Ovary (tissue), 9 donors: ENCODE results near the gene S100A6. TPM values are rescaled to one million over a fixed set of nuclear protein-coding genes. Genes with fewer than 3 reads are reported as not detected.

Source experiments
- DNase-seq, 5 donors: peaks; one replicate each; pipeline ENCODE4 v3.0.0-alpha.2; 2019 to 2020
- H3K27ac ChIP-seq, 2 donors: fragments of 200-600 bp; one replicate each; pipeline versions ENCODE4 v1.5.1 to v1.8.0; 2019 to 2022
- H3K27me3 ChIP-seq: fragments of 200-600 bp; one replicate; pipeline ENCODE4 v1.8.0; 2022
- H3K36me3 ChIP-seq: fragments of 200-600 bp; sonication (generic); one replicate; pipeline ENCODE4 v1.5.1; 2019
- H3K4me1 ChIP-seq: one replicate; pipeline ENCODE4 v1.8.1; 2013; ENCODE audit warnings: mild to moderate bottlenecking, moderate library complexity; ENCODE audit not compliant: insufficient read depth
- H3K4me3 ChIP-seq: fragments of 200-600 bp; sonication (generic); one replicate; pipeline ENCODE4 v1.5.1; 2017
- H3K9me3 ChIP-seq, 2 donors: fragments of 200-600 bp in 1 of 2; sonication (generic) in 1 of 2; one replicate each; pipeline versions ENCODE4 v1.5.1 to v1.8.1; 2013 to 2019; ENCODE audit warnings: mild to moderate bottlenecking in 1 of 2, moderate library complexity in 1 of 2
- CTCF ChIP-seq, 3 donors: fragments of 450-650 bp in 2 of 3; fragments of 200-600 bp in 1 of 3; IDR thresholded peaks; one replicate each; pipeline versions ENCODE4 v1.5.1 to v1.8.0; 2016 to 2022; ENCODE audit warnings: antibody characterized with exemption in 3 of 3, mild to moderate bottlenecking in 1 of 3
- EP300 ChIP-seq: sonication (generic); formaldehyde crosslinking; IDR thresholded peaks from one replicate; pipeline ENCODE4 v1.6.1; 2017; ENCODE audit warnings: antibody characterized with exemption
- POLR2A ChIP-seq: fragments of 450-650 bp; IDR thresholded peaks from one replicate; pipeline ENCODE4 v1.6.1; 2017; ENCODE audit warnings: antibody characterized with exemption, mild to moderate bottlenecking, moderate library complexity
- WGBS, 3 donors: extraction: QIAGEN DNeasy Blood & Tissue Kit in 1 of 3; methylation state at CpG; one replicate each; pipeline versions ENCODE4 v1.1.5 to v1.1.7; 2013 to 2017; 5-methylcytosine and 5-hydroxymethylcytosine counted together
- intact Hi-C, 4 donors: fragments of 100-400 bp; cut with DNase I; formaldehyde crosslinking; loops; one replicate each; pipeline versions ENCODE4 v1.11.0 to v1.15.1; 2022 to 2023
- polyA plus RNA-seq, 2 donors: library from polyadenylated mRNA; stranded (reverse); fragments of 200-250 nt in 1 of 2; fragments of 350-450 nt in 1 of 2; fragmentation: Illumina TruSeq in 1 of 2; extraction: RNeasy Lipid Tissue Mini Kit (QIAGEN cat#74804) in 1 of 2; gene quantifications; one replicate each; pipeline ENCODE4 v1.2.3, GENCODE V29; 2013 to 2014
- total RNA-seq, 7 donors: library from RNA; depleted of rRNA in 2 of 7; stranded (reverse); fragments of >200 nt in 2 of 7; fragmentation: NEBNext Ultra II Directional in 3 of 7; extraction: Animal tissue kit (Norgen Biotek cat#: 25700) in 3 of 7; gene quantifications; one replicate each; pipeline versions ENCODE4 v1.1.0 to v1.2.4, GENCODE V29; 2016 to 2023
- donor health status: DM: no; HTN: no; CAD: no; lungs with moderate emphysema.
- donor health status: DM: no; HTN: no; CAD: no.
- donor health status: Bipolar disorder and iron deficiency.
- donor health status: DM: yes; HTN: yes; CAD: no.
- donor health status: DM: no; HTN: no; CAD: no.
- donor health status: DM: yes; HTN: yes; CAD: no.

S100A6 gene
- total and polyA plus RNA-seq, 9 donors = 170 to 764 (median 460) TPM

GRCh38 chr1:153519242-153519641 is 16.5 kb downstream of the S100A6 start:
- no peaks in the 10 kb centered on the region for H3K4me1 ChIP-seq
- no peaks in the 10 kb centered on the region for H3K36me3 ChIP-seq
- 89 to 93% (median 90%) methylated on average over 3 of the region's 3 CpGs for WGBS, 3 donors
- no peak for TF ChIP-seq CTCF (IDR thresholded peaks at IDR 0.05)
- TF ChIP-seq EP300 = no peak
- TF ChIP-seq POLR2A = no peak
- intact Hi-C loops = loop anchor here in 3 of 4 donors (10.0 kb wide), 5 partner anchors 116 to 466 kb away; partner anchors contain the start of genes SLC27A3 (in 2 of the 3), CHTOP (in 1 of the 3) and RAB13 (in 1 of the 3)
- no peak overlapping the region for H3K4me3 ChIP-seq
- no peaks in the 10 kb centered on the region for H3K27me3 ChIP-seq
- H3K9me3 ChIP-seq = no peaks in the 10 kb centered on the region
- H3K27ac ChIP-seq = no peak overlapping the region
- DNase-seq = no peak

- Histone ChIP-seq H3K27ac (no peak overlapping the region), H3K27me3 (no peaks in the 10 kb centered on the region)
- intact Hi-C loops = loop anchor here in 3 of 4 donors (10.0 kb wide), 5 partner anchors 119 to 469 kb away; partner anchors contain the start of genes SLC27A3 (in 2 of the 3), CHTOP (in 1 of the 3) and RAB13 (in 1 of the 3)
Observed at GRCh38 chr1:153515504-153516394, 20.0 kb downstream of the S100A6 start.

GRCh38 chr1:153513666-153514065 is 22.1 kb downstream of the S100A6 start:
- Histone ChIP-seq H3K36me3 (no peaks in the 10 kb centered on the region), H3K4me1 (peaks cover 5% of the 10 kb centered on the region), H3K9me3 (no peaks in the 10 kb centered on the region), H3K4me3 (no peak overlapping the region), H3K27ac (no peak overlapping the region), H3K27me3 (no peaks in the 10 kb centered on the region)
- no peak for TF ChIP-seq POLR2A
- no peak for TF ChIP-seq EP300
- TF ChIP-seq CTCF (IDR thresholded peaks at IDR 0.05) = no peak
- 95 to 96% (median 95%) methylated on average over 7 of the region's 7 CpGs for WGBS, 3 donors
- DNase-seq = no peak
- intact Hi-C loops = loop anchor here in 3 of 4 donors (5.0 to 10.0 kb wide), 6 partner anchors 49 to 471 kb away; partner anchors contain the start of genes SLC27A3 (in 2 of the 3), CHTOP (in 1 of the 3) and RAB13 (in 1 of the 3)

More at GRCh38 chr1:153515504-153516394, 20.0 kb downstream of the S100A6 start:
- no peaks in the 10 kb centered on the region for H3K9me3 ChIP-seq
- 76 to 78% (median 78%) methylated on average over 8 of the region's 8 CpGs for WGBS, 3 donors
- no peaks in the 10 kb centered on the region for H3K36me3 ChIP-seq
- H3K4me1 ChIP-seq = peaks cover 5% of the 10 kb centered on the region
- no peak for TF ChIP-seq POLR2A
- no peak for DNase-seq
- H3K4me3 ChIP-seq = no peak overlapping the region

- WGBS, 3 donors = 75 to 86% (median 82%) methylated on average over 3 of the region's 3 CpGs
- H3K36me3 ChIP-seq = no peaks in the 10 kb centered on the region
- H3K9me3 ChIP-seq = no peaks in the 10 kb centered on the region
- TF ChIP-seq POLR2A (no peak), EP300 (no peak), CTCF (IDR thresholded peaks at IDR 0.05) (no peak)
- H3K4me1 ChIP-seq = peaks cover 8% of the 10 kb centered on the region
- H3K27me3 ChIP-seq = no peaks in the 10 kb centered on the region
- H3K27ac ChIP-seq = no peak overlapping the region
- no peak for DNase-seq
- intact Hi-C loops = loop anchor here in 3 of 4 donors (5.0 to 10.0 kb wide), 6 partner anchors 49 to 472 kb away; partner anchors contain the start of genes SLC27A3 (in 2 of the 3), CHTOP (in 1 of the 3) and RAB13 (in 1 of the 3)
- no peak overlapping the region for H3K4me3 ChIP-seq
Observed at GRCh38 chr1:153513023-153513422, 22.8 kb downstream of the S100A6 start.
